NOMO-1 treated with DMSO at 0.1 percent for 48 hours (cell line): ENCODE measurements around the gene NCAN.
"Not testable (repeated sequence)": the region's sequence is repeated elsewhere in the genome, so short reads cannot be mapped to it uniquely, and the experiment has no call there.

ENCODE experiments used
- DNase-seq: peaks from one replicate; lab custom pipeline; 2025; ENCODE audit not compliant: unreplicated experiment; lab: John Stamatoyannopoulos, UW

Gene NCAN

GRCh38 chr19:19211499-19212420 lies at the start of gene NCAN:
TSS of gene NCAN (plus strand) at chr19:19211958. CDS start at chr19:19216954, 4,996 bp downstream.
- DNase-seq: no peak

GRCh38 chr19:19162495-19162894 lies 49.3 kb upstream of the NCAN start:
- DNase-seq: no peak

- DNase-seq: no peak
These were observed 46.4 kb upstream of the NCAN start for GRCh38 chr19:19165396-19165795.

- no peak for DNase-seq
These were observed 44.1 kb upstream of the NCAN start for GRCh38 chr19:19167612-19168011.

- DNase-seq: no peak
These were observed 42.3 kb upstream of the NCAN start for GRCh38 chr19:19169236-19170052.

GRCh38 chr19:19170053-19170872 lies 41.5 kb upstream of the NCAN start, which contains the start of gene MEF2B:
TSS of gene MEF2B (minus strand) at chr19:19170263. CDS start at chr19:19150735, 19,528 bp downstream.
- DNase-seq: peak; percentile 19

GRCh38 chr19:19170873-19171672 lies 40.7 kb upstream of the NCAN start:
- no peak for DNase-seq

- peak; percentile 28 for DNase-seq
These were observed 39.8 kb upstream of the NCAN start for GRCh38 chr19:19171821-19172532.

- not testable (repeated sequence) for DNase-seq
These were observed 38.5 kb upstream of the NCAN start for GRCh38 chr19:19173243-19173642.

GRCh38 chr19:19176950-19177349 lies 34.8 kb upstream of the NCAN start:
- DNase-seq: no peak

GRCh38 chr19:19179548-19180441 lies 32.0 kb upstream of the NCAN start:
- no peak for DNase-seq

- no peak for DNase-seq
These were observed 30.2 kb upstream of the NCAN start for GRCh38 chr19:19181488-19181998.

- peak; percentile 30 for DNase-seq
These were observed 25.7 kb upstream of the NCAN start for GRCh38 chr19:19185853-19186740.

- no peak for DNase-seq
These were observed 25.0 kb upstream of the NCAN start for GRCh38 chr19:19186742-19187141.

GRCh38 chr19:19191768-19192077 lies 20.0 kb upstream of the NCAN start:
- DNase-seq: no peak

- DNase-seq: peak; percentile 99
These were observed 19.5 kb upstream of the NCAN start, which contains the start of the genes BORCS8 and RFXANK for GRCh38 chr19:19192078-19192882. TSS of gene BORCS8 (minus strand) at chr19:19192152. CDS start at chr19:19192117, 35 bp downstream. TSS of gene RFXANK (plus strand) at chr19:19192258. CDS start at chr19:19193947, 1,689 bp downstream.
